PFSK-1 (cell line): ENCODE data around the gene COLQ.

Experiments
- POLR2AphosphoS5 ChIP-seq: IDR thresholded peaks from 2 replicates; pipeline ENCODE4 v1.6.1; 2012; ENCODE audit warnings: low read depth, mild to moderate bottlenecking, control low read depth, low read length, moderate library complexity
- REST ChIP-seq, 2 experiments: IDR thresholded peaks; 2 replicates each; pipeline versions ENCODE4 v1.6.1 to v1.8.0; 2011 to 2012; ENCODE audit warnings: low read depth in 2 of 2, low read length in 2 of 2, control low read depth in 1 of 2, inconsistent platforms in 1 of 2, mild to moderate bottlenecking in 1 of 2, moderate library complexity in 1 of 2; ENCODE audit not compliant: insufficient read depth in 1 of 2
- TAF1 ChIP-seq: IDR thresholded peaks from 2 replicates; pipeline ENCODE4 v1.6.1; 2012; ENCODE audit warnings: low read length, control low read depth, borderline replicate concordance; ENCODE audit not compliant: insufficient read depth

DNA sequence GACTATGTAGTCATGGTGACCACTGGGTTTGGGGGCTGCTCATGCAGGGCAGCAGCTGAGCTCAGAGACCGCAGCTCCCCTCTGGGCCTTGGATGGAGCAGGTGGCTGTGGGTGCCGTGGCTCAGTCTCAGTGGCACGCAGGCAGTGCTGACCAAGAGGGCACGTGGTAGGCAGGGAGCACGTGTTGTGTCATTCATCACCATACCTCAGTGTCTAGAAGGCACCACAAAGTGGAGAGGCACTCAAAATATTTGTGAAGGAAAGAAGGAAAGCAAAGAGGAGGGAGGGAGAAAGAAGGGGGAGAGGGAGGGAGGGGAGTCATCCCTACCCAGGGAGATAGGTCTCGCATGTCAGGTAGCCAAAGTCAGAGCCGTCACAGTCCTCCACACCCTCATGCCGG is 68.0 kb downstream of the COLQ start:
- no peak for TF ChIP-seq POLR2AphosphoS5
- TF ChIP-seq REST (IDR thresholded peaks at IDR 0.05; ENCODE audit: insufficient read depth in 1 of 2, low read depth in 2 of 2, low read length in 2 of 2): no peak
- no peak for TF ChIP-seq TAF1
